ENCODE measurements around the gene KCNE2.

DNA sequence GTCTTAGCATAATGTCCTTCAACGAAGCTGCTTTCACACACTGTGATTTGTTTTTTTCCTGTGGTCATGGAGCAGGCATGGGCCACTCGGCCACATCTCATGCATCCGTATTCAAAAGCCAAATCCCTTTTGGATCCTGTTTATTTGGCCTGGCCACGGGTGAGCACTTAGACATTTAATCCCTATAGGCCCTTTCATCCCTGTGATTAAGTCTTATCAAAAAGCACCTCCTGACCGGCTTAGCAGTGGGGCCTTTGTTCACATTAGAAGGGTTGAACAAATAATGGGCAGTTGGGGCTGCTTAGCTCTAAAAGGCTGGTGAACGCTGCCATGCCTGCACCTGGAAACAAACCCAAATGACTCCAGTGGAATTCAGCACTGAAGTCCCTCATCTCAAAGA, 2.0 kb downstream of the KCNE2 start:
- no peak for TF ChIP-seq CTCF (IDR thresholded peaks at IDR 0.05 in 2 of 3, conservative IDR thresholded peaks at IDR 0.05 in 1 of 3; ENCODE audit: borderline replicate concordance in 1 of 3, insufficient read depth in 1 of 3, low read depth in 2 of 3, low read length in 2 of 3)
- no peak for TF ChIP-seq YY1 (IDR thresholded peaks at IDR 0.05; ENCODE audit: extremely low read depth, insufficient replicate concordance, low read depth, low read length)
- no peak for TF ChIP-seq JUND (IDR thresholded peaks at IDR 0.05)
- TF ChIP-seq EZH2 (IDR thresholded peaks at IDR 0.05), result no peak
- TF ChIP-seq POLR2A (IDR thresholded peaks at IDR 0.05; ENCODE audit: borderline replicate concordance, extremely low read depth, insufficient read depth, insufficient read length), result no peak
